ENCODE data around the gene CDK11B.
"Not testable (repeated sequence)": the region's sequence is repeated elsewhere in the genome, so short reads cannot be mapped to it uniquely, and the experiment has no call there.

Gene CDK11B

DNA sequence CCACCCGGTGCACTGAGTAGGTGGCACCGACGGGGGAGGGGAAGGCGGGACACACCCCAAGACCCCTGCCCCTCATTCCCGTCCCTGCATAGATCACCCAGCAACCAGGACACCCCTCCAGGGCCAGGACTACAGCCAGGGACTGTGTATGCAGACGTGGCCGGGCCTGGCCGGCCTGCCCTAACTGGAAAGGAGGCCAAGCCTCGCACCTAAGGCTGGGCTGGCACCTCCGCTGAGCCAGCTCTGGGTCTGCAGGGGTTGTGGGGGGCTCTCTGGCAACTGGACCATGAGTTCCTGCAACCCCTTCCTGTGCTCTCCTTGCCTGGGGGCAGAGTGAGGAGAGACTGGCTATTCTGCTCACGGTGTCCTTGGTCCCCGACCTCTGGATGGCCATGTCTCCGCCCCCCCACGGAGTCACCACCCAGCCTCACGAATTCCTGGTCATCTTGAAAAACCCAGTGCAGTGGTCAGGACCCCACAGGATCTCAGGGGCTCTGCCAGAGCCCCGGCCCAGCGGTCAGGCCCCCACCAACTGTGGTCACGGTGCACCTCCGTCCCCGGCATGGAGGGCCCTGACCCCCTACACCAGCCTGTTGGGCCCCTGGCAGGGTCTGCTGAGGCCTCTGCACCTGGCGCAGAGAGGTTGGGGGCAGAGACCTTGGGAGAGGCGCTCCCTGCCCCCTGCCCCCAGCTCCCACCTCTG, 57.8 kb downstream of the CDK11B start:
- in situ Hi-C loops (cut with MboI; ENCODE audit: low sequenced_read_pairs), result no loop called here

DNA sequence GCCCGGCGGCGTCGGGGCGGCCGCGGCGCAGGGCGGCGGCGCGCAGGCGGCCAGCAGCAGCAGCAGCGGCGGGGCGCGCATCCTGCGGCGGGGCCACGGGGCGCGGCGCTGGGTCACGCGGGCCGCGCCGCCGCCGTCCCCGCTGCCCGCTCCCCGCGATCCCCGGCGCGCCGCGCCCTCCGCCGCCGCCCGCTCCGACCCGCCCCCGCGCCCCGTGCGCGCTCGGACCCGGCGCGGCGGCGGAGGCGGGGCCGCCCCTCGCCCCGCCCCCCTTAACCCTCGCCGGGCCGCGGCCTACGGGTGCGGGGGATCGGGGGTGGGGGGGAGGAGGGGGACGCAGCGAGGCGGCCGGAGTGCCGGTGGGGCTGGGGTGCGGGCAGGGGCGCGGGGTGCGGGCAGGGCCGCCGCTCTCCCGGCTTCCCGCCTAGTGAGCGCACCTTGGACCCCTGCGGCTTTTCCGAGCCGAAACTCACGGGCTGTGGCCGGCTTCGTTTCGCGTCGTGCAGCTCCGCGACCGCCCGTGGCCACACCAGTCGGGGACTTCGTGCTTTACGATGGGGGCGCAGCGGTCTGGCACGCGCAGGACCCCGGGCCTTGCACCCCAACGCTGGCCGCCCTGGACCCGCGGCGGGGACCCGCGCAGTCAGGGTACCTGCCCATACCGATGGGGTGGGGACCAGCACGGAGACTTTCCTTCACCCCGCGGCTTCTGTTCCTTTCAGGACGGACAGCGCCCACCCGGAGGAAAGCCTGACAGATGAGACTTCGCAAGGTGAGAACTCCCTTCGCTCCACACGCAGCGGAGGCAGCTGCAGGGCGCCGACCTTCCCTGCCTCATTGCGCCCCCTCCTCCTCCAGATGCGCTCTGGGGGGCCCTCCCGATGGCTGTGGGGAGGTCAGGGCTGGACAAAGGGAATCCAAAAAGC, 58.6 kb downstream of the CDK11B start, which contains the start of gene FNDC10:
FNDC10 (minus strand) TSS at position 201 of the 926 bp plus-strand sequence; CDS start at position 81, 120 bp downstream.
- in situ Hi-C loops (cut with MboI; ENCODE audit: low sequenced_read_pairs), result no loop called here

DNA sequence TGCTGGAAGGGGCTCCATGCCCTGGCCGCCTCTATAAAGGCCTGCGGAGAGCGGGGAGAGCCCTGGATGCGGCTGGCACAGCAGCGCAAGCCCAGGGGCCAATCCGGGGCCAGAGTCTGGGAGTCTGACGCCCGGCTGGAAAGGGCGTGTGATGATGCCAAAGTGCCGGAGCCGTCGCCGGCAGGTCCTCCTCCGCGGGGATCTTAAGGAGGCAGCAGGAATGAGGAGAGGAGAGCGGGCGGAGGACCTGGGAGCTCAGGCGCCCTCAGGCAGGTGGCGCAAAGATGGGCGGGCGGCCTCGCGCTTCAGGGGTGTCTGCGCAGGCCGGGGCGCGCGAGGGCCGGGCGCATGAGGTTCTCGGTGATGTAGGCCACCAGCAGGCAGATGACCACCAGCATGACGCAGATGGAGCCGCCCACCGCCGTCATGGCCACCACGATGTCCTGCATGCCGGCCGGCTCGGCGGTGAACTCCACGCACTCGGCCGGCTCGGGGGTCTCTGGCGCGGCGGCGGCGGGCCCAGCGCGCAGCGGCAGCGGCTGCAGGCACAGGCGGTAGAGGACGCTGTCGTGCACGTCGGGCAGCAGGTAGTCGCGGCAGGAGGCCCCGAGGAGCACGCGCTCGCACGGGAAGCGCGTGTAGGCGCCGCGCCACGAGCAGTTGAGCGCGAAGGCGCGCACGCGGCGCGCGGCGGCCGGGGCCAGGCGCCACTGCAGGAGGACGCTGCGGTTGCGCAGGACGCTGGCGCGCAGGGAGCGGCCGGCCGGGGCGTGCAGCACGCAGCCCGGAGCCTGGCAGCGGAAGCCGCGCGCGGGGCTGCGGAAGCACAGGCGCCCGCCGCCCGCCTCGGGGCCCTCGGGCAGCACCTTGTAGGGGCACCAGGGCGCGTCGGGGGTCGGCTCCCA, 59.5 kb downstream of the CDK11B start:
- in situ Hi-C loops (cut with MboI; ENCODE audit: low sequenced_read_pairs), result no loop called here

DNA sequence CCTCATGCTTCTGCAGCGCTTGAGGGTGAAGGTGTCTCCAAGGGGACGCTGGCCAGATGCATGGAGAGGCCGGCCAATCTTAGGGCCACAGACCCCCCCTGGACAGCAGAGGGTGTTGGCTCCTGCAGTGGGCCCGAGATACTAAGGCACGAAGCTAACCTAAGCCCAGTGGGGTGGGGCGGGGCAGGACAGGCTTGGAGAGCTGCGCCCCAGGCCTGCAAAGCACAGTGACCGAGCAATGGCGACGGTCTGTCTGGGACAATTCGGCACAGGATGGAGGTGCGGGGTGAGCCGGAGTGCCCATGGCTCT, 60.1 kb downstream of the CDK11B start:
- in situ Hi-C loops (cut with MboI; ENCODE audit: low sequenced_read_pairs), result no loop called here

DNA sequence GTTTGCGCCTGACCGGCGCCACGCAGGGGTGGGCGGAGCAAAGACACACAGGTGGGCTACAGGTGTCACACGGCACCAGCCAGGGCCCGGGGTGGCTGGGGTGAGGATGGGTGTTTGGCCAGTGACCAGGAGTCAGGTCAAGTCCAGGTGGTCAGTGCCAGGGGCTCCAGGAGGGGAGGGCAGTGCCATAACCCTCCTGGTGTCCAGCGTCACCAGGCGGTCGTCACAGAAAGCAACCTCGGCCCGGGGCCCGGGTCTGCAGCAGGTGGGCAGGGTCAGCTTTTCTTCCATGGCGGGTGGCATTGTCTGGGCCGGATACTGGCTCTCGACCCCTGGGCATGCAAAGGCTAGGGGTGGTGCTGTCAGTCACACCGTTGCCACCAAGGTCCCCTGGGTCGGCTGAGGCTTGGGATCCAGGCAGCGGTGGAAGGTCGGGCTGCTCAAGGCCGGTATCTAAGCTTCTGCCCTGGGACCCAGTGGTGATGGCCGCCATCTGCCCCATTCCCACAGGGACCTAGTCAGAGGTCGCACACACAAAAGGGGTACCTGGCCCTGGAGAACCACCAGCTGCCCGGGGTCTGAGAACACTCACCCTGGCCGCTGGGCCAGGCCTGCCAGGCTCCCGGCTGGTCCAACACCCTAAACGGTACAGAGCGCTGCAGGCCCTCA, 60.6 kb downstream of the CDK11B start:
- in situ Hi-C loops (cut with MboI; ENCODE audit: low sequenced_read_pairs), result no loop called here

DNA sequence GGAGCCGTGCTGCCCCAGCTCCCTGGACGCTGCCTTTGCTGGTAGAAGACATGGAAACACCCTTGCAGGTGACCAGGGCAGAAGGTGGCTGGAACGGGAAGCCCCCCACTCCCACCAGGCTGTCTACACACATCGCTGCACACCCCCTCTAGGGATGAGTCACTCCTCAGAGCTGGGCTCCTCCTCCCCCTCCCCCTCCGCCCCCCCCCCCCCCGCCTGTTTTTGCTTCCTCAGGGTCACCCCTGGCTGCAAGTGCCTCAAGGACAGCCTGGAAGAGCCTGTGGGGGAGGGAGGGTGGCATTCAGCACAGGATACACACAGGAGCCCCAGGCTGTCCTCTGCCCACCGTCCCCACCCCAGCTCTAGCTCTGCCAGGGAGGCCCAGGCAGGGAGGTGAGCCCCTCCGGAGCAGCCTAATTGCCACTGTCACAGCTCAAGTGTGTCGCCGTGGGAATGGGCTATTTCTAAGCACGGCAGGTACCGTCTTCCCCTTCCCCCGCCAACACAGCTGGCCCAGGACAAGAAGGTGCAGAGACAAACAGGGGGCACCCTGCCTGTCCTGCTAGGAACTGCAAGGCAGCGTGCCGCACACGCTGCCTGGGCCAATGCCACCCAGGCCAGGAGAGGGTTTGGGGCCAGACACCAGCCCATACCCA, 61.4 kb downstream of the CDK11B start:
- in situ Hi-C loops (cut with MboI; ENCODE audit: low sequenced_read_pairs), result no loop called here

DNA sequence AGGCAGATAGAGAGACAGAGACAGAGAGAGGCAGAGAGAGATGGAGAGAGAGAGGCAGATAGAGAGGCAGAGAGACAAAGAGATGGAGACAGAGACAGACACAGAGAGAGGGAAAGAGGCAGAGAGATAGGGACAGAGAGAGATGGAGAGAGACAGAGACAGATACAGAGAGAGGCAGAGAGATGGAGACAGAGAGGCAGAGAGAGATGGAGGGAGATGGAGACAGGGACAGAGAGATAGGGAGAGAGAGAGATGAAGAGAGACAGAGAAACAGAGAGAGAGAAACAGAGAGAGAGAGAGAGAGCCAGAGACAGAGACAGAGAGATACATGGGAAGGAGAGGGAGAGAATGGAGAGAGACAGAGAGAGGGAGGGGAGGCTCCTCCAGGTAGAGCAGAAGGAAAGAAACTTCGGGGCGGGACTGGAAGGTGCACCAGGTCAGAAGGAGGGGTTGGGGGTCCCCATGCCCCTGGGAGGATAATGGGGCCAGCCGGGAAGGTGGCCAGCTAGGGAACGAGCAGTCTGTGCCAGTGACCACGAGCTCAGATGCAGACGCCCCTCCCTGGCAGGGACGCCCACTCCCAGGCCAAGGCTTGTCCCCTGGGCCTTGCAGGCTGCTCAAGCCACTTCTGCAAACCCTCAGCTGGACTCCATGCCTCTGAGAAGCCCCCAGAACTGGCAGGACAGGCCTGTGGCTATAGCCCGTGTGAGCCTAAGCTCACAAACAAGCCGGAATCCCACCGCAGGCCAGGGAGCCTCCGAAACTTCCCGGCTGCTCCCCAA, 62.1 kb downstream of the CDK11B start:
- in situ Hi-C loops (cut with MboI; ENCODE audit: low sequenced_read_pairs), result no loop called here

DNA sequence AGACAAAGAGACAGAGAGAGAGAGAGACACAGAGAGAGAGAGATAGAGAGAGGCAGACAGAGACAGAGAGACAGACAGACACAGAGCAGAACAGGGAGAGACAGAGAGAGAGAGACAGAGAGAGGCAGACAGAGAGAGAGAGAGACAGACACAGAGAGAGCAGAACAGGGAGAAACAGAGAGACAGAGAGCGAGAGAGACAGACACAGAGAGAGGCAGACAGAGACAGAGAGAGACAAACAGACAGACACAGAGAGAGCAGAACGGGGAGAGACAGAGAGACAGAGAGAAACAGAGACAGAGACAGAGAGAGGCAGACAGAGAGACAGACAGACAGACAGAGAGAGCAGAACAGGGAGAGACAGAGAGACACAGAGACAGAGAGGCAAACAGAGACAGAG, 63.5 kb downstream of the CDK11B start:
- in situ Hi-C loops (cut with MboI; ENCODE audit: low sequenced_read_pairs), result not testable (repeated sequence)

DNA sequence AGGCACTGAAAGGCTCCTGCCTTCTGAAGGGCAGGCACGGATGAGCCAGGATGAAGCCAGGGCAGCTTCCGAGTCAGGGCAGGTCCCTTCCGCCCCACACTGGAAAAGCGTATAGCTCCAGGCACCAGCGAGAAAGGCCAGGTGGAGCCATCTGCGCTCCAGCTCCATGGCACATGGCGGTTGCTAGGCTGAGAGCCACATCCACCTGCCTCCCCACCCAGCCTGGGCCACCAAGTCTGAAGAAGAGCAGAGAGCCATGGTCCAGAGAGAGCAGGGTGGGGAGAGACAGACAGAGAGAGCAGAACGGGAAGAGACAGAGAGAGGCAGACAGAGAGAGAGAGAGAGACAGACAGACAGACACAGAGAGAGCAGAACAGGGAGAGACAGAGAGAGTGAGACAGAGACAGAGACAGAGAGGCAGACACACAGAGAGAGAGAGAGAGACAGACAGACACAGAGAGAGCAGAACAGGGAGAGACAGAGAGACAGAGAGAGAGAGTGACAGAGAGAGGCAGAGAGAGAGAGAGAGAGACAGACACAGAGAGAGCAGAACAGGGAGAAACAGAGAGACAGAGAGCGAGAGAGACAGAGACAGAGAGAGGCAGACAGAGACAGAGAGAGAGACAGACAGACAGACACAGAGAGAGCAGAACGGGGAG, 64.1 kb downstream of the CDK11B start:
- in situ Hi-C loops (cut with MboI; ENCODE audit: low sequenced_read_pairs), result no loop called here

DNA sequence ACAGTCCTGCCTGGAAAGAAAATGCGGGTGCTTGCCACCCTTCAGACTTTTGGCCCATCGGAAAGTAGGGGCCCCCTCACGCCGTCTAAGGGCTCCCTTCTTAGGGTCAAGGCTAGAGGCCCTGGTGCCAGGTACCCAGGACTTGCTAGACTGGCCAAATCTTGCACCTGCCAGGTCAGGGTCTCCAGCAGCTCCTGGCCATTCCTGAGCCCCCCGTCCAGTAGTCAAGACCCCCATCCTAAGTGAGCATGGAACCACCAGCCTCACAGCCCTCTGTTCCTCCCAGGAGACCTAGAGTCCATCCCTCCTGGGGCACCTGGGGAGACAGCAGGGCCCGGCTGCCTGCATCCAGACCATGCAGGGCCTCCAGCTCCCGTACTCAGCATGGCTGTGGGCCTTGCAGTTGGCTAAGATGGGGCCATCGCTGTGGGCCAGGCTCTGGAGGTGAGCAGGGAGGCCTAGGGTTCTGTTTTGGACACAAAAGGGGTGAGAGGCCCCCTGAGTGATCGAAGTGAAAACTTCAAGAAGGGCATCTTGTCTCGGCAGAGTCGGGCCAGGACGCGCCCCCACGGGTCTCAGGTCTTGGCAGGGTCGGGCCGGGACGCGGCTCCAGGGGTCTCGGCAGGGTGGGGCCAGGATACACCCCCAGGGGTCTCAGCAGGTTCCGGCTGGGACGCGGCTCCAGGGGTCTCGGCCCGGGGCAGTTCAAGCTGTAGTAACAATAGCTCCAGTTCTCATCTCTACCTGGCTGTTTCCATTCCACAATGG, 64.8 kb downstream of the CDK11B start:
- in situ Hi-C loops (cut with MboI; ENCODE audit: low sequenced_read_pairs), result no loop called here

DNA sequence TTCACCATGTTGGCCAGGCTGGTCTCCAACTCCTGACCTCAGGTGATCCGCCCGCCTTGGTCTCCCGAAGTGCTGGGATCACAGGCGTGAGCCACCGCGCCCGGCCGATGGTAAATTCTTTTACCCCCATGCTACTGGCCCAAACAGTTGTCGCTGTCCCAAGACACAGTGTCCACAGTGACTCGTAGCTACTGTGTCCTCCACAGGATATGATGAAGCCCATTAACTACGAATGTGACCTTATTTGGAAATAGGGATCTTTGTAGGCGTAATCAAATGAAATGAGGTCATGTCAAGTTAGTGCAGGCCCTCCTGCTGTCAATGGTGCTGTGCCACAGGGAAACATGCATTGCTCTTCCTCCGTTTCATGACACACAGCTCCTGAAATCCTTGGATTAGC, 67.4 kb downstream of the CDK11B start:
- in situ Hi-C loops (cut with MboI; ENCODE audit: low sequenced_read_pairs), result no loop called here
